Inflammatory macrophage treated with lipopolysaccharide for 4 hours (primary cell): ENCODE results near the gene MED22.
"Not testable (repeated sequence)": the region's sequence is repeated elsewhere in the genome, so short reads cannot be mapped to it uniquely, and the experiment has no call there.

Experiments
- DNase-seq: peaks from one replicate; pipeline ENCODE4 v3.0.0-alpha.2; 2020

Gene MED22

GRCh38 chr9:133347985-133348717 lies at the start of gene MED22, which contains the start of gene RPL7A:
MED22 (minus strand) TSS chr9:133348131; CDS start chr9:133346662, 1,469 bp downstream.
RPL7A (plus strand) TSS chr9:133348218; CDS start chr9:133348244, 26 bp downstream.
- peak; percentile 98 for DNase-seq

DNA sequence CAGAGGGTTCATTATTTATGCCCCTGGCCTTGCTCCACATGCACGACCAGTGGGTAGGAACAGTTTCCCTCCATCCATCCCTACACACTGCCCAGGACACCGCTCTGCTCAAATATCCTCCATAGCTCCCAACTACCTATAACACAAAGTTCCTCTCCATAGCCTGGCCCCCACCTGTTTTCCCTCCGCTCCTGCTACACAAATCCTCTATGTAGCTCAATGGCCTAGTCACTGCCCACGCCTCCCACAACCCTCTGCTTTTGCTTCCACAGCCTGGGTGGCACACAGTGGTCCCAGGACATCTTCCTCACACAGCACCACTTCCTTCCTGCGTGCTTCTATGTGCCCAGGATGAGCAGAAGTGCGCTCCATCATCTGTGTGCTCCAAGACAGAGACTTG lies 49.4 kb upstream of the MED22 start:
- no peak for DNase-seq

DNA sequence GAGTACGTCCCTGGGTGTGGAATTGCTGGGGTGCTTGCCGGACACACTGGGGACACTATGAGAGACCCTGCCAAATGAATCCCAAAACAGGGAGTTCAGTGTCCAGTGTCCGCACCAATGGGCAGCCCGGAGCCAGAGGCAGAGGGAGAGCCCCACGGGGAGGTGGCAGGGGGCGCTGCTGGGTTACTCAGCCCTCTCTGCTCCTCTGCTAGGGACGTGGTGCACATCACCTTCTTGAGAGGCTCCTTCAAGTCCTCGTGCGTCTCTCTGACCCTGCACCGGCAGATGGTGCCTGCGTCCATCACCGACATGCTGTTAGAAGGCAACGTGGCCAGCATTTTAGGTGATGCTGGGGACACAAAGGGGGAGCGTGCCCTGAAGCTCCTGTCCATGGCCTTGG lies 49.0 kb upstream of the MED22 start:
- no peak for DNase-seq

GRCh38 chr9:133394687-133395271 lies 46.8 kb upstream of the MED22 start:
- DNase-seq: no peak

DNA sequence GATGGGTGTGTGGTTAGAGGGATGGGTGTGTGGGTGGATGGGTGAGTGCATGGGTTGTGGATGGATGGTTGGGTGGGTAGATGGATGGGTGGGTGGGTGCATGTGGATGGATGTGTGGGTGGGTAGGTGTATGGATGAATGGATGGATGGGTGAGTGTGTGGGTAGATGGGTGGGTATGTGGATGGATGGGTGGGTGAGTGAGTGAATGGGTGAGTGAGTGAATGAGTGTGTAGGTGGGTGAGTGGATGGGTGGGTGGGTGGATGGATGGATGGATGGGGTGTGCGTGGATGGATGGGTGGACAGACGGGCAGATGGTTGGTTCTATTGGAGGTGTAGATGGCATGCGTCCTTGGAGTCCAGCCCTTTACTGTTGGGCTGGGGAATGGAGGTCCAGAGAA lies 45.5 kb upstream of the MED22 start:
- DNase-seq: no peak

- DNase-seq: not testable (repeated sequence)
These were observed 44.4 kb upstream of the MED22 start for GRCh38 chr9:133392308-133392707.

DNA sequence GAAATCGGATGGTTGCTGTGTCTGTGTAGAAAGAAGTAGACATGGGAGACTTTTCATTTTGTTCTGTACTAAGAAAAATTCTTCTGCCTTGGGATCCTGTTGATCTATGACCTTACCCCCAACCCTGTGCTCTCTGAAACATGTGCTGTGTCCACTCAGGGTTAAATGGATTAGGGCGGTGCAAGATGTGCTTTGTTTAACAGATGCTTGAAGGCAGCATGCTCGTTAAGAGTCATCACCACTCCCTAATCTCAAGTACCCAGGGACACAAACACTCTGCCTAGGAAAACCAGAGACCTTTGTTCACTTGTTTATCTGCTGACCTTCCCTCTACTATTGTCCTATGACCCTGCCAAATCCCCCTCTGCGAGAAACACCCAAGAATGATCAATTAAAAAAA lies 43.5 kb upstream of the MED22 start:
- DNase-seq: not testable (repeated sequence)

- no peak for DNase-seq
These were observed 42.8 kb upstream of the MED22 start for GRCh38 chr9:133390713-133391112.

DNA sequence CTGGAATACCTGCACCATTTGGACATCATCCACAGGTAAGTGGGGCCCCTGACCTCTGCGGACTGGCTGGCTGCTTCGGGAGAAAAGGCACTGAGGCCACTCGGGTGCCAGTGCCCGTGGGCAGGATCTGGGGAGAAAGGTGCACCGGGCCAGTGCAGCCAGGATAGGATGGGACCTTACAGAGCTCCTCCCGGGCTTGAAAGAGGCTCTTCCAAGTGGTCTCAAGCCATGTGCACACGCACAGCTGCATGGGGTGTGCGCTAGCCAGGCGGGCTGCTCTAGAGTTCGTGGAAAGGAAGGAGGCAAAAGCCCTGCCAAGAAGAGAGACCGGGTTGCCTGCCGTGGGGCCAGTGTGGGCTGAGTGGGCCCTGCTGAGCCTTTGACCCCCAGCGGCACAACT lies 41.6 kb upstream of the MED22 start:
- no peak for DNase-seq

DNA sequence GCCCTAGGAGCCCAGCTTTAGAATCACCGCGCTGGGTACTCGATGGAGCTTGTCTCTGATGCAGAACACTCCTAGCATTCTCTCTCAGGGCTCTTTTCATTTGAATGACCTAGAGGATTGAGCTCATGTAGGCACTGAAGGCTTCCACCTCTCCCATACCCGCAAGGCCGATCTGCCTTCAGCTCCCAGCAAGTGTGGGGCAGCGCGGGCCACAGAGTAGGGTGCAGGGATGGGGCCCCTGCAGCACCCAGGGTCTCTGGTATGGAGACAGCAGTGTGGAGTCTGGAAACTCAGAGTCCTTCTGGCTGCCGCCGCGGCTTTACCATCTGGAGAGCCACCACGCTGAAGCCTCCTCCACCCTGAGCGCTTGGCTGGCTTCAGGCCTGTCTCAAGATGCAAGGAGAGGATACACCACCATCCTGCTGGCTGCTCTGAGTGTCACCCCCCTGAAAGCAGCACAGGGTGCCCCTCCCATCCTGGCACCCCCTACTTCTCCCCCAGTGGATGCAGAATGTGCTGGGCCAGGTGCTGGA lies 41.2 kb upstream of the MED22 start:
- no peak for DNase-seq

DNA sequence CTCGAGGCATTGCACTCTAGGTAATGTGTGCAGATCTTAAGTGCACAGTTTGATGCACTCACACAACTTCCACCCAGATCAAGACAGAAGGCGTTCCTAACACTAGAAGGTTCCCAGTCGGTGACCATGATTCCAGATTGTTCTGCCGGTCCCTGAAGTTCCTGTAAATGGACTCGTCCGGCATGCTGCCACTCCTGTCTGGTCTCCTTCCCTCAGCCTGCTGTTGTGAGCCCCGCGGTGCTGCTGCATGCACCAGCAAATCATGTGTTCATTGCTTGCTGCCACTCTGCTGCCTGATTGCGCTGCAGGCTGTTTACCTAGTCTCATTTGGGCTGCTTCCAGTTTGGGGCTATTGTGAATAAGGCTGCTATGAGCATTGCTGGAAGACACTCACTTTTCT lies 39.7 kb upstream of the MED22 start:
- no peak for DNase-seq

GRCh38 chr9:133386338-133386737 lies 38.4 kb upstream of the MED22 start:
- DNase-seq: no peak

DNA sequence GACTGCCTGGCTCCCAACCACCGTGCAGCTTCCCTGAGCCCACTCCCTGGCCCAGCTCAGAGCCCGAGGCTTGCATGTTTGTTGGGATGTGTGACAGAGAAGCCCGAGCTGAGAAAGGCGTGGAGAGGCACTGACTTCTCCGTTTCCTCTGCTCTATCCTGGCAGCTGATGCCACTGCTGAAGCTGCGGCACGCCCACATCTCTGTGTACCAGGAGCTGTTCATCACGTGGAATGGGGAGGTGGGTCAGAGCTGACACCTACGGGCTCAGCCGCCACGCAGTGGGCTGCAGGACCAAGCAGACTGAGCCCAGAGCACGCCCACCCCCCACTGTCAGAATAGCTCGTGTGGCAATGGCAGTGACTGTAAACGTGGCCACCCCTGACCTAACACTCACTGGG lies 37.5 kb upstream of the MED22 start:
- no peak for DNase-seq

GRCh38 chr9:133384736-133385321 lies 36.9 kb upstream of the MED22 start:
- no peak for DNase-seq

DNA sequence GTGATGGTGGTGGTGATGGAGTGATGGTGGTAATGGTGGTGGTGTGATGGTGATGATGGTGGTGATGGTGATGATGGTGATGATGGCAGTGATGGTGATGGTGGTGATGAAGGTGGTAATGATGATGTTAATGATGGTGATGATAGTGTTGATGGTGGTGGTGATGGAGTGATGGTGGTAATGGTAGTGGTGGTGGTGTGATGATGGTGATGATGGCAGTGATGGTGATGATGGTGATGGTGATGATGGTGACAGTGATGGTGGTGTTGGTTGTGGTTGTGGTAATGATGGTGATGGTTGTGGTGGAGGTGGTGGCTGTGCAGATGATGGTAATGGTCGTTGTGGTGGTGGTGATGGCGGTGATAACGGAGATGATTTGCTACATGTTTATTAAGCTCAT lies 35.5 kb upstream of the MED22 start:
- DNase-seq: no peak

- no peak for DNase-seq
These were observed 34.7 kb upstream of the MED22 start for GRCh38 chr9:133382507-133383141.

DNA sequence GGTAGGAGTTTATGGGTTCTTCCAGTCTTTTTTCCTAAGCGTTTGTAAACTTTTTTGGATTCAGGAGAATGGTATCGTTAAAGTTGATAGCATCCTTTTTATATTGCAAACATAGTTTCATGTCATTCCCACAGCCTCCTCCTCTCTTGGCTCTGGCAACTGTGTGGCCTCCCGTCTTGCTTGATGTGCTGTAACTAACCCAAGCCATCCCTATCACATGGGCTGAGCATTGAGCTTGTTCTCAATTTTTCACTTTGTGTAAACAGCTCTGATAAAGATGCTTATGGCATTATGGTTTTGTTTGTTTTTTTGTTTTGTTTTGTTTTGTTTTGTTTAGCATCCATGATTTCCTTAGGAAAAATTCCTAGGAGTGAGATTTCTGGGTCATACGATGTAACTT lies 32.8 kb upstream of the MED22 start:
- DNase-seq: no peak

DNA sequence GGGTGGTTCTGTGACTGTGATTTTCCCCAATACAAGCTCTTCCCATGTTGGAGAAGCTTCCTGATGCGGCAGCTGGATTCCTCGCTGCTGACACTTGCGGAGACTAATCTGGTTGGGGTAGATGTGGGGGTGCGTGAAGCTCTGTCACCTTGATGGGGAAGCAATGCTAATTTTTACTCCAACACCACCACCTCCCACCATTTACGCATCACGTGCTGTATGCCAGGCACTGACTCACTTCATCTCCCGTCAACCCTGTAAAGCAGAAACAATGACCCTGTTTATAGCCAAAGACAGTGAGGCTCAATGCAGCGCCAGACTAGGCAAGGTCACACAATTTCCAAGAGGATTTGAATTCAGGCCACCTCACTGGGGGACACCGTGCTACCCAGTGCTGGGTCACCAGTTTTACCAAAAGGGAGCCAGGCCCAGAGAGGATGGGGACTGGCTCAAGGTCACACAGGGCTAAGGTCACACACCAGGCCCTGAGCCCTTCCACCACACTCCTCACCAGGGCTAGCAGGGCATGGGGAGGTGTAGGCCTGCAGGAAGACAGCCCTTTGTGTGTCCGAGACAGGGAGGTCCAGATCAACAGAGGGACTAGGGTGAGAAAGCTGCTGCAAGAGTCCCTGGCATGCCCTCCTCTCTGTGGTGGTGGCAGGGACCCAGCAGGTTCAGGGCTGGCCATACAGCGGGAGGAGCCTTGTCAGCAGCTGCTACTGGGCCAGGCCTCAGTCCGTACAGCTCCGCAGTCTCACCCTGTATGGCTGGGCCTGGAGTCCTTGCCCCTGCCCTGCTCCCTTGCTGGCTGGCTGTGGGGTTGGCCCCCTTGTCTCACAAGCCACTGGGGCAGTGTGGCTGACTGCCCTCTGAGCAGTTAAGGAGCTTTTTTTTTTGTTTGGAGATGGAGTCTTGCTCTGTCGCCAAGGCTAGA lies 31.5 kb upstream of the MED22 start:
- no peak for DNase-seq

- DNase-seq: no peak
These were observed 30.6 kb upstream of the MED22 start for GRCh38 chr9:133378408-133378962.

- DNase-seq: no peak
These were observed 29.8 kb upstream of the MED22 start for GRCh38 chr9:133377721-133378216.

DNA sequence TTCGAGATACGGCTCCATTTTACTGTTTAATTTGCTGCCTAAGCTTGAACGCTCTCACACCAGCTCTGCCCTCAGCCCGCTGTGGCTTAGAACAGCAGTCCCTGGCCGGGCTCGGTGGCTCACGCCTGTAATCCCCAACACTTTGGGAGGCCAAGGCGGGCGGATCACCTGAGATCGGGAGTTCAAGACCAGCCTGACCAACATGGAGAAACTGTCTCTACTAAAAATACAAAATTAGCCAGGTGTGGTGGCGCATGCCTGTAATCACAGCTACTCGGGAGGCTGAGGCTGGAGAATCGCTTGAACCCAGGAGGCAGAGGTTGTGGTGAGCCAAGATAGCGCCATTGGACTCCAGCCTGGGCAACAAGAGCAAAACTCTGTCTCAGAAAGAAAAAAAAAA lies 29.3 kb upstream of the MED22 start:
- DNase-seq: not testable (repeated sequence)
